Neural cell (in vitro differentiated cells): ENCODE results near the gene TXNDC11. TPM values are rescaled to one million over a fixed set of nuclear protein-coding genes. Genes with fewer than 3 reads are reported as not detected.

Experiments
- H2AFZ ChIP-seq: fragments of 200-600, 300-800 bp; sonication (generic), shearing (Covaris generic); 2 replicates; pipeline ENCODE4 v1.6.0; 2014; ENCODE audit warnings: low read depth, mild to moderate bottlenecking, antibody characterized with exemption, low read length, moderate library complexity
- H3F3A ChIP-seq: fragments of 200-600 bp; shearing (Covaris generic); 2 replicates; pipeline ENCODE4 v1.6.1; 2016; ENCODE audit warnings: mild to moderate bottlenecking, moderate library complexity, mixed read lengths, antibody characterized with exemption, low read length; ENCODE audit not compliant: insufficient read depth, poor library complexity, severe bottlenecking
- H3K27ac ChIP-seq: fragments of 200-600, 300-800 bp; sonication (generic), shearing (Covaris generic); 2 replicates; pipeline ENCODE4 v1.5.1; 2014; ENCODE audit warnings: mild to moderate bottlenecking, low read length, moderate library complexity
- H3K27me3 ChIP-seq: fragments of 300-800, 200-600 bp; sonication (generic), shearing (Covaris generic); 2 replicates; pipeline ENCODE4 v1.6.0; 2014; ENCODE audit warnings: mild to moderate bottlenecking, low read depth, low read length, moderate library complexity; ENCODE audit not compliant: insufficient read depth
- H3K36me3 ChIP-seq: fragments of 300-800, 200-600 bp; sonication (generic), shearing (Covaris generic); 2 replicates; pipeline ENCODE4 v1.5.1; 2014; ENCODE audit warnings: mild to moderate bottlenecking, antibody characterized with exemption, low read length, moderate library complexity; ENCODE audit not compliant: insufficient read depth
- H3K4me2 ChIP-seq: fragments of 300-800, 200-600 bp; sonication (generic), shearing (Covaris generic); 2 replicates; pipeline ENCODE4 v1.6.0; 2014; ENCODE audit warnings: mild to moderate bottlenecking, low read length
- H3K4me3 ChIP-seq: fragments of 300-800, 200-600 bp; sonication (generic), shearing (Covaris generic); 2 replicates; pipeline ENCODE4 v1.5.1; 2014; ENCODE audit warnings: mild to moderate bottlenecking, low read length, moderate library complexity
- H3K79me2 ChIP-seq: fragments of 200-600 bp; shearing (Covaris generic); replicated peaks from 2 replicates; pipeline ENCODE4 v1.6.0; 2014; ENCODE audit warnings: mild to moderate bottlenecking, low read length, moderate library complexity; ENCODE audit not compliant: insufficient read depth
- H3K9ac ChIP-seq: fragments of 300-800, 200-600 bp; sonication (generic), shearing (Covaris generic); 2 replicates; pipeline ENCODE4 v1.6.1; 2016; ENCODE audit warnings: mild to moderate bottlenecking, low read length, mixed read lengths
- H3K9me2 ChIP-seq: fragments of 200-600 bp; shearing (Covaris generic); 2 replicates; pipeline ENCODE4 v1.6.1; 2016; ENCODE audit warnings: mild to moderate bottlenecking, low read length, mixed read lengths; ENCODE audit not compliant: insufficient read depth
- H3K9me3 ChIP-seq: fragments of 200-600, 300-800 bp; sonication (generic), shearing (Covaris generic); 2 replicates; pipeline ENCODE4 v1.6.1; 2016; ENCODE audit warnings: mild to moderate bottlenecking, mixed run types, low read length, moderate library complexity, mixed read lengths
- H4K20me1 ChIP-seq: fragments of 200-600 bp; shearing (Covaris generic); 2 replicates; pipeline ENCODE4 v1.6.1; 2016; ENCODE audit warnings: mild to moderate bottlenecking, mixed run types; ENCODE audit not compliant: insufficient read depth
- CTCF ChIP-seq: fragments of 450-650 bp; IDR thresholded peaks from 2 replicates; pipeline ENCODE4 v1.5.1; 2014; ENCODE audit warnings: antibody characterized with exemption, mild to moderate bottlenecking, moderate library complexity; ENCODE audit not compliant: poor library complexity, severe bottlenecking
- EP300 ChIP-seq: fragments of 450-650 bp; conservative IDR thresholded peaks from 2 replicates; pipeline ENCODE4 v1.6.1; 2014; ENCODE audit warnings: antibody characterized with exemption, mild to moderate bottlenecking, moderate library complexity; ENCODE audit not compliant: poor library complexity, severe bottlenecking
- EZH2 ChIP-seq: fragments of 200-600, 300-800 bp; shearing (Covaris generic), sonication (generic); IDR thresholded peaks from 2 replicates; pipeline ENCODE4 v1.6.1; 2014; ENCODE audit warnings: antibody characterized with exemption, low read length, borderline replicate concordance, mild to moderate bottlenecking; ENCODE audit not compliant: insufficient read depth, poor library complexity, severe bottlenecking
- MXI1 ChIP-seq: fragments of 450-650 bp; conservative IDR thresholded peaks from 2 replicates; pipeline ENCODE4 v1.6.1; 2014; ENCODE audit warnings: antibody characterized with exemption, mild to moderate bottlenecking; ENCODE audit not compliant: poor library complexity, severe bottlenecking
- POLR2AphosphoS5 ChIP-seq: IDR thresholded peaks from 2 replicates; pipeline ENCODE4 v1.6.1; 2012
- RAD21 ChIP-seq: fragments of 450-650 bp; conservative IDR thresholded peaks from 2 replicates; pipeline ENCODE4 v1.6.1; 2014; ENCODE audit warnings: antibody characterized with exemption, mild to moderate bottlenecking, moderate library complexity
- REST ChIP-seq: IDR thresholded peaks from 2 replicates; pipeline ENCODE4 v1.6.1; 2012; ENCODE audit warnings: borderline replicate concordance
- SMC3 ChIP-seq: fragments of 450-650 bp; conservative IDR thresholded peaks from 2 replicates; pipeline ENCODE4 v1.6.1; 2014; ENCODE audit warnings: antibody characterized with exemption, mild to moderate bottlenecking, moderate library complexity; ENCODE audit not compliant: poor library complexity
- TAF1 ChIP-seq: IDR thresholded peaks from 2 replicates; pipeline ENCODE4 v1.6.1; 2012; ENCODE audit warnings: low read depth
- polyA plus RNA-seq: library from polyadenylated mRNA; depleted of rRNA; stranded (reverse); fragments of >200 nt; gene quantifications from 2 replicates; pipeline ENCODE4 v1.2.3, GENCODE V29; 2014

Gene TXNDC11
- polyA plus RNA-seq, 1 donor from 2014 or later, result 10.9 TPM

- Histone ChIP-seq H3K9me3 (no peaks in the 10 kb centered on the region), H4K20me1 (peaks cover 43% of the 10 kb centered on the region), H3K36me3 (no peaks in the 10 kb centered on the region), H3K9me2 (no peaks in the 10 kb centered on the region), H3K9ac (peak overlapping the region; percentile 94), H3K4me3 (peak overlapping the region; percentile 98), H3K4me2 (peak overlapping the region; percentile 77), H3K27me3 (no peaks in the 10 kb centered on the region), H2AFZ (no peak overlapping the region), H3K79me2 (peaks cover 51% of the 10 kb centered on the region), H3K27ac (no peak overlapping the region), H3F3A (no peaks in the 10 kb centered on the region)
- no peak for TF ChIP-seq TAF1
- no peak for TF ChIP-seq EZH2
- no peak for TF ChIP-seq SMC3
- TF ChIP-seq REST, result no peak
- TF ChIP-seq POLR2AphosphoS5, result no peak
- no peak for TF ChIP-seq EP300
- TF ChIP-seq MXI1, result no peak
- TF ChIP-seq CTCF, result no peak
These were observed 72.2 kb downstream of the TXNDC11 start for GRCh38 chr16:11670171-11671131.

GRCh38 chr16:11669380-11670146, 73.1 kb downstream of the TXNDC11 start:
- no peaks in the 10 kb centered on the region for H3K27me3 ChIP-seq
- TF ChIP-seq SMC3 (no peak), EZH2 (no peak), REST (no peak), TAF1 (no peak), MXI1 (no peak), CTCF (no peak), RAD21 (no peak), POLR2AphosphoS5 (no peak), EP300 (no peak)
- H3K4me2 ChIP-seq, result peak overlapping the region; percentile 77
- H2AFZ ChIP-seq, result peak overlapping the region; percentile 45
- no peaks in the 10 kb centered on the region for H3K9me3 ChIP-seq
- peaks cover 38% of the 10 kb centered on the region for H4K20me1 ChIP-seq
- peak overlapping the region; percentile 94 for H3K9ac ChIP-seq
- H3K9me2 ChIP-seq, result no peaks in the 10 kb centered on the region
- H3K4me3 ChIP-seq, result peak overlapping the region; percentile 98
- peaks cover 48% of the 10 kb centered on the region for H3K79me2 ChIP-seq
- H3K36me3 ChIP-seq, result no peaks in the 10 kb centered on the region
- H3F3A ChIP-seq, result no peaks in the 10 kb centered on the region
- no peak overlapping the region for H3K27ac ChIP-seq
